Stomach (tissue), 4 donors: ENCODE results near the gene TNF.

Experiments used
- POLR2A ChIP-seq, 4 donors: fragments of 450-650 bp; IDR thresholded peaks; one replicate each; pipeline ENCODE4 v1.6.1; 2016; ENCODE audit warnings: antibody characterized with exemption in 4 of 4, control low read depth in 2 of 4, mild to moderate bottlenecking in 1 of 4, moderate library complexity in 1 of 4
- TF ChIP-seq, protein P1 (sequence below), 7 experiments: fragments of 450-650 bp in 4 of 7; fragments of 200-600 bp in 3 of 7; sonication (generic) in 3 of 7; IDR thresholded peaks; one replicate each; pipeline ENCODE4 v1.5.1; 2016 to 2019; ENCODE audit warnings: antibody characterized with exemption in 7 of 7, control low read depth in 2 of 7, mild to moderate bottlenecking in 1 of 7

DNA sequence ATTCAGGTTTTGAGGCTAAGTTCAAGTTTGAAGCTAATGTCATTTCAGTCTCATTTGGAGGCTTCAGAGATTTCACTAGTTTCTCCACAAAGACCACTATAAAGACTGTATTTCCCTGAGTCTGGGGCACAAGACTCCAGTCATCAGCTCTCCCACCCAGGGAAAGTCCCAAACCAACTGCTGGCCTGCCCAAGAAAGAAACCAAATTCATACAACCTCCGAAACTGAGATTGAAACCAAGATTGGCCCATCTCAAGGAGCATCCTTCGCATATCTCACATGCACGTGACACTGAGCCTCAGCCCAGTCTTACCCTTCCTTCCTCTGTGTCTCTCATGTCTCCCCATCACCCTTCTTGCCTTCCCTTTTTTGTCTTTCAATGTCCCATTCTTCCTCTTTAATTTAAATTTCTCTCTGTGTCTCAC lies 6.8 kb upstream of the TNF start:
- TF ChIP-seq, protein P1, sequence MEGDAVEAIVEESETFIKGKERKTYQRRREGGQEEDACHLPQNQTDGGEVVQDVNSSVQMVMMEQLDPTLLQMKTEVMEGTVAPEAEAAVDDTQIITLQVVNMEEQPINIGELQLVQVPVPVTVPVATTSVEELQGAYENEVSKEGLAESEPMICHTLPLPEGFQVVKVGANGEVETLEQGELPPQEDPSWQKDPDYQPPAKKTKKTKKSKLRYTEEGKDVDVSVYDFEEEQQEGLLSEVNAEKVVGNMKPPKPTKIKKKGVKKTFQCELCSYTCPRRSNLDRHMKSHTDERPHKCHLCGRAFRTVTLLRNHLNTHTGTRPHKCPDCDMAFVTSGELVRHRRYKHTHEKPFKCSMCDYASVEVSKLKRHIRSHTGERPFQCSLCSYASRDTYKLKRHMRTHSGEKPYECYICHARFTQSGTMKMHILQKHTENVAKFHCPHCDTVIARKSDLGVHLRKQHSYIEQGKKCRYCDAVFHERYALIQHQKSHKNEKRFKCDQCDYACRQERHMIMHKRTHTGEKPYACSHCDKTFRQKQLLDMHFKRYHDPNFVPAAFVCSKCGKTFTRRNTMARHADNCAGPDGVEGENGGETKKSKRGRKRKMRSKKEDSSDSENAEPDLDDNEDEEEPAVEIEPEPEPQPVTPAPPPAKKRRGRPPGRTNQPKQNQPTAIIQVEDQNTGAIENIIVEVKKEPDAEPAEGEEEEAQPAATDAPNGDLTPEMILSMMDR (IDR thresholded peaks at IDR 0.05) = no peak
- no peak for TF ChIP-seq POLR2A (IDR thresholded peaks at IDR 0.05)
